HG03103 (cell line): ENCODE results near the gene ST3GAL3.

ENCODE experiments used
- ATAC-seq: cut with Tn5 transposase; IDR thresholded peaks from one replicate; pipeline ENCODE4 v1.9.1; 2021; ENCODE audit warnings: low read depth; ENCODE audit not compliant: unreplicated experiment

ST3GAL3 gene, protein sequence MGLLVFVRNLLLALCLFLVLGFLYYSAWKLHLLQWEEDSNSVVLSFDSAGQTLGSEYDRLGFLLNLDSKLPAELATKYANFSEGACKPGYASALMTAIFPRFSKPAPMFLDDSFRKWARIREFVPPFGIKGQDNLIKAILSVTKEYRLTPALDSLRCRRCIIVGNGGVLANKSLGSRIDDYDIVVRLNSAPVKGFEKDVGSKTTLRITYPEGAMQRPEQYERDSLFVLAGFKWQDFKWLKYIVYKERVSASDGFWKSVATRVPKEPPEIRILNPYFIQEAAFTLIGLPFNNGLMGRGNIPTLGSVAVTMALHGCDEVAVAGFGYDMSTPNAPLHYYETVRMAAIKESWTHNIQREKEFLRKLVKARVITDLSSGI

DNA sequence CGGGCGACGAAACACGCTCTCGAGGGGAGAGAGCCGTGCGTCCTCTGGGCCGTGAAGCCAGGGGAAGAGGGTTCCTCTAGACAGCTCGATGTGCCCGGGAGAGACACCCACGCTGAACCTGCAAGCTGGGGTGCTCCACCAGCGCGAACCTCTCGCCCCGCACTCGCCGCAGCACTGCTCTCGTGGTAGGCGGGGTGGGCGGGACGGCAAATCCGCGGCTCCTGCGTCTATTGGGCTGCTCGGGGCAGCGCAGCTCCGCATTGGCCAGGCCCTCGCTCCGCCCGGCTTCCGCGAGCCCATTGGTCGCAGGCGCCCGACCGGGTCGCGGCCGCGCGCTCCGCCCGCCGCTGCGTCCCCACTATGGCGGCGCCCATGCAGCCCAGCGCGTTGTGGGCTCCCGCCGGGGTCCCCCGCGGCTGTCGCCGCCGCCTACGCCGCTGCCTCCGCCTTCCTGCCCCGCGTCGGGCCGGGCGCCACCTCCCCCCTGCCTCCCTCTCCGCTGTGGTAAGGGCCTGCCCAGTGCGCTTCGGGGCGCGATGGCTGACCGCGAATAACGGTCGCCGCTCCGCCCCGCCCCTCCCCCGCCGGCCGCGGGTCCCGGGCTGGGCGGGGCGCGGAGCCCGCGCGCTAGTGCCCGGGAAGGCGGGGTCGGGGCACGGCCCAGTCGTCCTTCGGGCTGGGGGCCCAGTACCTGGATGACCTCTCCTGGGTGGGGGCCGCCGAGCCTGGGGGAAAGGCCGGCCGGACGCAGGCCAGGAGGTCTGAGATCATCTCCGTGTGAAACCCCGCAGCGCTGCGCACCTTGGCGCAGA, at the start of gene ST3GAL3:
ST3GAL3 (plus strand) TSS at position 347 of the 812 bp plus-strand sequence. CDS start 28,727 bp downstream, outside the sequence.
- ATAC-seq = peak; percentile 89

DNA sequence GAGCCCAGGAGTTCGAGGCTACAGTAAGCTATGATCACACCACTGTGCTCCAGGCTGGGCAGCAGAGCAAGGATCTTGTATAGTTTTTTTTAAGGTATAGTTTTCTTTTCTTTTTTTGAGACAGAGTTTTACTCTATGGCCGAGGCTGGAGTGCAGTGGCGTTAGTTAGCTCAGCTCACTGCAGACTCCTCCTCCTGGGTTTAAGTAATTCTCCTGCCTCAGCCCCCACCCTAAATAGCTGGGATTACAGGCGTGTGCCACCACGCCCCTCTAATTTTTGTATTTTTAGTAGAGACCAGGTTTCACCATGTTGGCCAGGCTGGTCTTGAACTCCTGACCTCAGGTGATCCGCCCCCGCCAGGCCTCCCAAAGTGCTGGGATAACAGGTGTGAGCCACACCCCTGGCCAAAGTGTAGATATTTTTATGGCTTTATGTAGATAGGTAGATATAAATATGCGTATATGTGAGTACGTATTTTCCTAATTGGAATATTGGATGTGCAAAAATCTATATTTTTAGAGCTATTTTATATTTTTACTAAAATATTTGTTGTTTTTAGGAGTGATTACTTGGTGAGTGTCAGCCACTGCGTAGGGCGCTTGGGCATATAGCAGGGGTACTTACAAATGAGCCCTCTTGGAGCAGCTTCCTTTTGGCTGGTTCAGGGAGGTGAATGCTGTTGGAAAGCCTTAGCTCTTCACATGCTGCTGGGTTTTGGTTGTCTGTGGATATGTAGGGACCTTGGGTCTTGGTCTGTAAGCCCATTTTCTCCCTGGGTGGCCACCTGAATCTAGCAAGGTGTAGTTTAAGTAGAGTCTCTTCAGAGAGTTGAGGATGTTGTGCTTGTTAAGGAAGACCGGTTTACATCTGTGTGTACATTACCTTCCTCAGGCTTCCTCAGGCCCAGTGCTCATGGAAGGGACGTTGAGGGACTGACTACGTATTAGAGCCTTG, 47.8 kb upstream of the ST3GAL3 start:
- no peak for ATAC-seq

DNA sequence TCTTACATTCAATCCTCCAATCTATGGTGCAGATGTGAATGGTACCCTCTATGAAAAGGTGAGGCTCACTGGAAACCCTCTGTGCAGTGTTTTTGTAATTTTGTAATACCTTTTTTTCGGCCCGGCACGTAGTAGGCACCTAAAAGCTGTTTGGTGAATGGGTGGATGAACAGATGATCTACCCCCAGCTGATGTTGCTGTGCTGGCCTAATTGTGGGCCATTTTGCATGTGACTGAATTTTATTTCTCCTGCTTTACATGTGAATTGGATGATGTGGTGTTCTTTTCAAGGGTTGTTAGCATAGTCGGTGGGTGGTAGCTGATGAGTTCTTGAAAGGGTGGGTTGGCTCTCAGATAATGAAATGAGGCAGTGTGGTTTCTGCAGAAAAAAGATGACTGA, 47.0 kb upstream of the ST3GAL3 start:
- ATAC-seq = no peak

DNA sequence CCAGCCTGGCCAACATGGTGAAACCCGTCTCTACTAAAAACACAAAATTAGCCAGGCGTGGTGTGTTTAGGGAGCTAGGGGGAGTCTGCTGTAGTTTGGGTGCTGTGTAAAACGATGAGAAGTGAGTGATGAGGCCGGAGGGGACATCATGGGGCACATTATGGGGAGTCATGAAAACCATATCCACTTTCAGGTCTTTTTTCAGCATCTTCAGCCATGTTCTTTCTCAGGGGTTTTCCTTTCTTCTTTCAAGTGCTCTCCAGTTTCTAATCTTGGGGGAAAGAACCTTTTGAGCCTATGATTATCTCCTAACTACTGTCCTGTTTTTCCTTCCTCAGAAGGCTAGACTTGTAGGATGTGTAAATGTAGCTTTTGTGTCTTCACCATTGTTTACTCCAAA, 43.0 kb upstream of the ST3GAL3 start:
- no peak for ATAC-seq

DNA sequence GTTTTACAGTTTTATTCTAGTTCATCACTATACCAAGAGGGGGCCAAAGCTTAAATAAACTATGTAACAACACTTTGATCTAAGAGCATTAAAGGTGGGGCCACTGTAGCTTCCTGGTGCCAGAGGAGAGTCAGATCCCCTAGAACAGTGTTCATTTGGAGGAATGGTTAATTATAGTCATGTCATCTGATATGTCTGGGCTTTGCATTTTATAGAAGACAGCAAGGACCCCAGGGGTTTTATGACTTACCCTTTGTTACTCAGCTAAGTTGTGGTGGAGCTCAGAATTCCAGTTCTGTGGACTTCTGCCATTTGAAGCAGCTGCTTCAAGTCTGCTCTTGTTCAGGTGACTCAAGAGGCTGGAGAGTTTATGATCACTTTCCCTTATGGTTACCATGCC, 40.7 kb upstream of the ST3GAL3 start:
- ATAC-seq = no peak

DNA sequence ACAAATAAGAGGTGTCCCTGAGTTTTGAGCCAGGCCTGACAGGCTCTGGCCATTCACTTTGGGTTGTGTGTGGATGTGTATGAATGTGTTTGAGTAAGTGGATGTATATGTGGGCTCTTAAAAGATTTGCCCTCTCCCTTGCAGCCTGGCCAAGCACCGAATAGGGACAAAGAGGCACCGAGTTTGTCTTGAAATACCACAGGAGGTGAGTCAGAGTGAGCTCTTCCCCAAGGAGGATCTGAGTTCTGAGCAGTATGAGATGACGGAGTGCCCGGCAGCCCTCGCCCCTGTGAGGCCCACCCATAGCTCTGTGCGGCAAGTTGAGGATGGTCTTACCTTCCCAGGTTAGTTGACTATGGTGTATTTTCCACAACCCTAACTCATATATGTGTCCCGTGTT, 38.4 kb upstream of the ST3GAL3 start:
- ATAC-seq = no peak

DNA sequence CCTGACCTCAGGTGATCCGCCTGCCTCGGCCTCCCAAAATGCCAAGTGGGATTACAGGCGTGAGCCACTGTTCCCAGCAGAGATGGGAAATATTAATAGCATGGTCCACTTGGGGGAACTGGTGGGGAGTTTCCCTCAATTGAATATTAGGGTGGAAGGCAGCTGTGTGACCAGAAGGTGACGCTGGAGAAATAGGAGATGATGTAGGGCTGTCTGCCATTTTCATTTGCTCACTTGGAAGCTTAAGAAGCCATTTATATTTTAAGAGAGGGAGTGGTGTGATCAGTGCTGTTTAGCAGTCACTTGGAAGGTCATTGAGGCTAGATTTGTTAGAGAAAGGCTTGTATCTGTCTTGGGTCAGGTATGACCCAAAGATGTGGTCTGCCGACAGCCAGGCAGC, 37.5 kb upstream of the ST3GAL3 start:
- no peak for ATAC-seq

DNA sequence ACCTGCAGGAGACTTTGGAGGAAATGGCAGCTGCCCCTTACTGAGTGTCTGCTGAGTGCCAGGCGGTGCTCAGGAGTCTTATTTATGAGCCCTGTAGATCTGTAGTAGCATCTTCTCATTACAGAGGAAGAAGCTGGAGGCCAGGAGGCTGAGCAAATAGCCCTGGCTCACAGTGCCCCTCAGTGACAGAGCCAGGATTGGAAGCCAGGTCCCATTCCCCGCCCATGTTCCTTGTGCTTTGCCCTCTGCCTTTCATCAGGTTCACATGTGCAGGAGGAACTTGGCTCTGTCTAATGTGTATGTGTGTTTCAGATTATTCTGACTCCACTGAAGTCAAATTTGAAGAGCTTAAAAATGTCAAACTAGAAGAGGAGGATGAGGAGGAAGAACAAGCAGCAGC, 36.1 kb upstream of the ST3GAL3 start:
- ATAC-seq = no peak

DNA sequence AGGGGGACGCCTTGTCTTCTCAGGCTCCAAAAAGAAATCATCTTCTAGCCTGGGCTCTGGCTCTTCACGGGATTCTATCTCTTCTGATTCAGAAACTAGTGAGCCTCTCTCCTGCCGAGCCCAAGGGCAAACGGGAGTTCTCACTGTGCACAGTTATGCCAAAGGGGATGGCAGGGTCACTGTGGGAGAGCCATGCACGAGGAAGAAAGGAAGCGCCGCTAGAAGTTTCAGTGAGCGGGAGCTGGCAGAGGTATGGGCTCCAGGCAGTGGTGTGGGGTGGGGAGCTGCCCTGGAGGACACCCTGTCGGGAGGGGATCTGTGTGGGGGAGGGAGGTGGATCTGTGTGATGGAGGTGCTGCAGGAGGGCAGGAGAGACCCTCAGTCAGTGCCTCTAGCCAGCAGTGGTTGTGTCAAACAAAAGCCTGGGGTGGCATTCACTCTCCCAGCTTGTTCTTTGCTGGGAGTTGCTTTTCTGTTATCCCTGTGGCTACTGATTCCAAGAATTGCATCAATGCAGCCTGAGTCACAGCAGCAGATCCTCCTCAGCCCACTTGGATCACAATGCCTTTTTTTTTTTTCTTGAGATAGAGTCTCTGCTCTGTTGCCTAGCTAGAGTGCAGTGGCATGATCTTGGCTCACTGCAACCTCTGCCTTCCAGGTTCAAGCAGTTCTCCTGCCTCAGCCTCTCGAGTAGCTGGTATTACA, 35.6 kb upstream of the ST3GAL3 start:
- no peak for ATAC-seq

DNA sequence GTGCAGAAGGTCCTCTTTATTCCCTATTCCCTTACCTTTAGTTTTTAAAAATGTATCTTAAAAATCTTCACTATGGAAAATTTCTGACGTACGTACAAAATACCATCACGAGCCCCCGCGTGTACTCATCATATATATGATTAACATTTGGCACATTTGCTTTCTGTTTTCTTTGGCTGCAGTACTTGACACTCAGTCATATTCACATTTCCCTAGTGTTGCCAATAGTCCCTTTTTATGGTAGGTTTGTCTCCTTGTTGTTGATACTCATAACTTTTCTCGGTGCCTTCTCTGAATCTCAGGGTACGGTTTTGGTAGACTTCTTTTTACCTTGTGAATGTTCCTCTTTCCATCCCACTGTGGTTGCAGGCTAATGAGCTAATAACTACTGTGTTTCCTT, 34.1 kb upstream of the ST3GAL3 start:
- ATAC-seq = no peak

DNA sequence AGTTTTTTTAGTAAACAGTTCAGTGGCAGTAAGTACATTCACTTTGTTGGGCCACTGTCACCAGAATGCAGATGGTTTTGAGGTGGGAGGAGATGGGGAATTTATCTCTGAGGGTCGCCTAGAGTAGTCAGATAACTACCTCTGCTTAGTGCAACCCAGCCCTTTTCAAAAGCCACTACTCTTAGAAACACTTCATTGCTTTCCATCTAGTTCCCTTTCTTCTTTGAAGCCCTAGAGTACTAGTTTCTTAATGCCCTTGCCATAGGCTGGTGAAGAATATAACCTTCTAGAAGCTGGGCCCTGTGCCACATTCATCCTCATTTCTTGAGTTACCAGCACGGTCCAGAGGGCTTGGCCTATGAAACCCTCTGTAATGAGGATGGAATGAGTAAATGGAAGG, 28.4 kb upstream of the ST3GAL3 start:
- ATAC-seq = no peak

DNA sequence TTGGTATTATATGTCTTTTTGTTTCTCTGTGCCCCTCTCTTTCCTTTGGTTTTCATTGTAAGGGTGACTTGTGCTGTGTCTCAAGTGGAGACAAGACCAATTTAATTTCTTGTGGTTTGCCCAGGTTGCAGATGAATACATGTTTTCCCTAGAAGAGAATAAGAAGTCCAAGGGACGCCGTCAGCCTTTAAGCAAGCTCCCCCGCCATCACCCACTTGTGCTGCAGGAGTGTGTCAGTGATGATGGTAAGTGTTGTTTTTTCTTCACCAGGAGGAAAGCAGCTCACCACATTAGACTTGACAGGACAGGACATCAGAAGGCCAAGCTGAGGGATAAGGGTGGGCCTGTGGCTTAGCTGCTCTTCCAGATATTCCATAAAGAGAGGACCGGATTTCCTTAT, 23.8 kb upstream of the ST3GAL3 start:
- ATAC-seq = no peak

DNA sequence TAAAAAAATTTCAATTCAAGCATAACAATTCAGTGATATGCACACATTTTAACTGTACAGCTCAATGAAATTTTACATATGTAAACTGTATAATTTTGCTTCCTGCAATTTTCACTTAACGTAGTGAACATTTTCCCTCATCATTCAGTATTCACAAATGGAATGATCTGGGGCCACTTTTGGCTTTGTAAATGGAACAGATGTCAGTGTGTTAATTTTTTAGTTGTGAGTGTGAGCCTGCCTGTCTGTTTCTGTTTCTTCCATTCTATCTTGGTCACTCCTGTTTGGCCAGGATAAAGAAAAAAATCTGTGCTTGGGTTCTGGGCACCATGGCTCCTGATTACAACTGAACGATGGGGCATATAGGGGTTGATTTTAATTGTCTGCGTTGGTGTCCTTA, 20.5 kb upstream of the ST3GAL3 start:
- ATAC-seq = no peak

DNA sequence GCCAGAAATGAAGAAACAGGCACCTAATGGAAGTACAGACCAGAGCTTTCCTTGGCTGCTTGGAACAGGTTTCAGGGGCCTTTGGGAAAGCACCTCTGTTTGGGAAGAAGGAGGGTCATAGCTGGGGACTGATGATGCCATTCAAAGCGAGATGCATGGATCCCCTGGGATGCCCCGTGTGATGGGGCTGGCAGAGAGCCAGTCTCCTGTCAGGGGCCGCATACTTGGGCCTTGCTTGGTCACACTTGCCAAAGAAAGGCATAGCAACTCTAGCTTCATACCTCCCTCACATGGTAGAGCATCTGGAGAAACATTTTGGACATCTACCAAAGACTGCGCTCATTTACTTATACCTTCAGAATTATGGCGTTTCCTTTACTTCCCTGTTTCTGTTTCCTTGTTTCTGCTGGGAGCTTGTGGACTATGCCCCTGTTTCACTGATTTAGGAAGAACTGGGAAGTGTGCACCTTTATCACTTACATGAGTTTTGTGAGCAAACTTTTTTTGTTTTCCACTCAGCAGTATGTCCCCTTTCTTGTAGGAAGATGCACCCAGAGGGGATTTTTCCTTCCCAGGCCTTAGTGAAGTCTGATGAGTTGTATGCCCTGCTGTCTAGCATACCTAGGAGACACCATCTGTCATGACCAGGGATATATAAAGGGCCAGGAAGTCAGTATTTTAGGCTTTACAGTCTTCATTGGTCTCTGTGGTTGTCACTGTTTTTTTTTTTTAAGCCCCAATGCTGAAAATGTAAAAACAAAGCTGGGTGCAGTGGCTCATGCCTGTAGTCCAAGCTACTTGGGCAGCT, 19.8 kb upstream of the ST3GAL3 start:
- no peak for ATAC-seq

DNA sequence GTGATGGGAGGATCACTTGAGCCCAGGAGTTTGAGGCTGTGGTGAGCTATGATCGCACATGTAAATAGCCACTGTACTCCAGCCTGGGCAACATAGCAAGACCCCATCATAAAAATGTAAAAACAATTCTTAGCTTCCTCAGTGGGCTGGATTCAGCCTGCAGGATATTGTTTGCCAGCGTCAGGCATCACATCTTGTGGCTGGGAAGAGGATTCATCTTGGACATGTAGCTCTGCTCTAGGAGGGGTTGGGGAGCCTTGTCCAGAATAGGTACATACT, 19.3 kb upstream of the ST3GAL3 start:
- no peak for ATAC-seq

DNA sequence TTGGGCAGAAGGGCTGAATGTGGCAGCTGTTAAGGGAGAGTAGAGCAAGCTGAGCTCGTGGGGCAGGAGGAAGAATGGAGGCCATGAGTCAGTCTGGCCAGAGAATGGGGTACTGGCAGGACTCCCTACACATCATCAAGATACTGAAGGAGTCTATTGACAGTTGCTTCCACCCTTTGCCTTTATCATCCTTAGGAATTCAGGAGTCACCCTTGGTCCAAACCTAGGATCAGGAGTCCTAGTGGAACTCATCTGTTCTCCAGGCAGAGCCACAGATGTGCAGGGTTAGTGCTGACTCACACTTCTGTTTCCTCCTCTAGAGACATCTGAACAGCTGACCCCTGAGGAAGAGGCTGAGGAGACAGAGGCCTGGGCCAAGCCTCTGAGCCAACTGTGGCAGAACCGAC, 18.7 kb upstream of the ST3GAL3 start:
- ATAC-seq = no peak

DNA sequence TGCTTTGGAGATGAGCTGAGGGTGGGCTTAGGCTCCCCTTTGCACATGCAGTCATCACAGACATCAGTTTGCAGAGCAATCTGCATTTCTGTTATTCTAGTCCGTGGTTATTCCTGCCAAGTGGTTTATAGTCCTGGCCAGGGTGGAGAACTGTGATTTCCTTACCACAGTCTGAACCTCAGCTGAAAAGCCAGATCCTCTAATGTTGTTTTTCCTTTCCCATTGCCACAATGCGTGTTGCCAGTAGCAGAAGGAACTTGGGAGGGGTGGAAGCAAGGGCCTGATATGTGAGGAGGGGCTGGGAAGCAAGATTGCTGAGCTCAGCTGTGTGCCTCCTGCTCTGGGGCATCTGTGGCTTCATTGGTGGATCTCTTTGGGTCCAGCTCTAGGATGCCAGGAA, 18.0 kb upstream of the ST3GAL3 start:
- ATAC-seq = no peak

DNA sequence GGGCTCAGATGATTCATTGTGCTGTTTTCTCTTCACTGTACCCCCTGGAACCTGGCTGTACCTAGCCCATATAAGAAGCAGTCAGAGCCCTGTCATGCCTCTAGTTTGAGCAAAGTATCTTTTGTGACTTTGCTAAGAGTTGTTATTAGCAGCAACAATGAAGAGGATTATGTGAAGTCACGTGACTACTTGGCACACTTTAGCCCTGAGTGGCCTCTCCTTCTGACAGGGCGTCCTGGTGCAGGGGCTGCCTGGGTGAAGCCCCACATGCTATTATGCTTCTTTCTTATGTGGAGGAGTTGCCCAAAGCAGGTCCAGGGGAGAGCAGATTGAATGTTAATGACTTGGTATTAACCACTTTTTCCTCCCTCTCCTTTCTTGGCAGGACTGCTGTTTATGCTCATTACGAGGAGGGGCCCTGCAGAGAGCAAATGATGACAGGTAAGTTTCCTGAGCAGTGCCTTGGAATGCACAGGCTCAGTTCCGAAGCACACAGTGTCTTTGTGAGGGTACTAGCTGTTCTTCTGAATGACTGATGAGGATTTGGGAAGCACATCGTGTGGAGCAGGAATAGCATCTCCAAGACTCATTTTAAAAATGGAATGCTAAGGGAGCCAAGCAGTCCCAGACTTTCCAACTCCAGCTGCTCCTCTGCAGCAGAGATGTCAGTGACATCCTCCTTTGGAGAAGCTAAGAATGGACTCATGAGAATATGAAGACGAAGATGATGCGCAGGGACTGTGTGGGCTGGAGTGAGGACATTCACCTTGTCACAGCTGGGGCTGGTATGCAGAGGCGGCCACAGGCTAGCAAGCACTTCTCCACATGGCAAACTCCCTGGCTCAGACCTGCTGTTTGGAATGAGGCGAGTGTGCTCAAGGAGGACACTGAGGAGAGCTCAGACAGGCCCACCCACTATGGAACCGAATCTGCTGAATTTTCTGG, 15.2 kb upstream of the ST3GAL3 start:
- ATAC-seq = no peak

DNA sequence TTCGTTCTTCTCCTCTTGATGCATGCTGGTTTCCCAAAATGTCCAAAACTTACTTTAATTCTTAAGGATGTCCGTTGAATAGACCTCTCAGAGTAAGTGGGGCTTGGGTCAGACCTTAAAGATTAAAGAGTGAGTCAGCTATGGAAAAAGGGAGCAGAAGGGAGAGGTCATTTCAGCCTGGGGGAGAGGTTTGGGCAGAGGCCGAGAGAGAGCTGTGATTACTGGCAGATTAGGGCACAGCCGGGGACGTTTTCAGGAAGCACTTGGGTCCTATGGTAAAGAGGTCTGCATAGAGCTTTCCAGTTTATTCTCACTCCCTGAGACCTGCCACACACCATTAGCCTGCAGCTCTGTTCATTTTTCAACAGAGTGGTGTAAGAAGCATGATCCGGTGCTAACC, 14.0 kb upstream of the ST3GAL3 start:
- no peak for ATAC-seq
